H1 (cell line): ENCODE data around the gene SDSL. TPM values are rescaled to one million over a fixed set of nuclear protein-coding genes. Genes with fewer than 3 reads are reported as not detected.
A peak's percentile ranks its signal among the peaks of the same experiment; 100 is the strongest.

ENCODE experiments used
- CTCF ChIA-PET: fragments of 300-600 bp; sonication (Branson Sonifier 250); formaldehyde crosslinking; loops from one replicate; lab custom pipeline; 2021; ENCODE audit not compliant: partially characterized antibody; lab: Charles Lee
- POLR2A ChIA-PET: fragments of 300-600 bp; sonication (Branson Sonifier 250); formaldehyde crosslinking; loops from one replicate; lab custom pipeline; 2021; ENCODE audit warnings: inconsistent platforms; ENCODE audit not compliant: partially characterized antibody; lab: Charles Lee
- DNase-seq, 2 experiments: peaks; one replicate each; pipeline versions ENCODE4 v3.0.0 to v3.0.0-alpha.2; 2010 to 2022; ENCODE audit warnings: low spot score in 2 of 2, low read depth in 1 of 2, mixed read lengths in 1 of 2
- FAIRE-seq: peaks from 2 replicates; lab custom pipeline; 2011; peaks lifted over from hg19 to GRCh38; lab: Jason Lieb, UNC
- H2AFZ ChIP-seq: 2 replicates; pipeline ENCODE4 v1.8.1; 2012; ENCODE audit warnings: low read length, inconsistent platforms
- H2AK5ac ChIP-seq: 2 replicates; pipeline ENCODE4 v1.6.1; 2013; ENCODE audit warnings: low read depth, low read length
- H2BK120ac ChIP-seq: replicated peaks from 2 replicates; pipeline ENCODE3; 2013; ENCODE audit warnings: low read depth, low read length, inconsistent platforms
- H2BK12ac ChIP-seq: 2 replicates; pipeline ENCODE4 v1.6.1; 2013; ENCODE audit warnings: low read depth, low read length
- H2BK15ac ChIP-seq: 2 replicates; pipeline ENCODE4 v1.6.1; 2013; ENCODE audit warnings: low read length
- H2BK20ac ChIP-seq: 2 replicates; pipeline ENCODE4 v1.6.1; 2013; ENCODE audit warnings: low read length
- H2BK5ac ChIP-seq: 2 replicates; pipeline ENCODE4 v1.6.1; 2013; ENCODE audit warnings: low read depth, low read length
- H3K14ac ChIP-seq: 2 replicates; pipeline ENCODE4 v1.6.1; 2013; ENCODE audit warnings: inconsistent platforms; ENCODE audit not compliant: insufficient read length
- H3K18ac ChIP-seq: 2 replicates; pipeline ENCODE4 v1.6.1; 2013; ENCODE audit warnings: low read length; ENCODE audit errors: extremely low read depth
- H3K23ac ChIP-seq: 2 replicates; pipeline ENCODE4 v1.6.1; 2013; ENCODE audit warnings: inconsistent platforms; ENCODE audit not compliant: insufficient read length
- H3K23me2 ChIP-seq: 2 replicates; pipeline ENCODE4 v1.6.1; 2013; ENCODE audit warnings: low read depth, low read length
- H3K27ac ChIP-seq: 2 replicates; pipeline ENCODE4 v1.6.1; 2011; ENCODE audit warnings: low read depth, low read length, inconsistent platforms
- H3K27me3 ChIP-seq, 4 experiments: replicated peaks in 1 of 4; 1 replicate in 1 of 4; 2 replicates in 3 of 4; pipeline versions ENCODE4 v1.6.1 to v1.8.1; 2011 to 2013; ENCODE audit warnings: low read length in 3 of 4, mild to moderate bottlenecking in 3 of 4, inconsistent platforms in 2 of 4, mixed read lengths in 2 of 4, moderate library complexity in 1 of 4; ENCODE audit not compliant: control insufficient read depth in 3 of 4, insufficient read depth in 3 of 4; ENCODE audit errors: extremely low read depth in 1 of 4
- H3K36me3 ChIP-seq, 4 experiments: 2 replicates each; pipeline versions ENCODE4 v1.6.1 to v1.8.1; 2011 to 2013; ENCODE audit warnings: mild to moderate bottlenecking in 4 of 4, low read length in 3 of 4, moderate library complexity in 2 of 4, control low read depth in 1 of 4, inconsistent platforms in 1 of 4; ENCODE audit not compliant: insufficient read depth in 4 of 4, control insufficient read depth in 2 of 4
- H3K4ac ChIP-seq: replicated peaks from 2 replicates; pipeline ENCODE3; 2013; ENCODE audit warnings: low read length, low read depth, mixed read lengths, inconsistent platforms; ENCODE audit not compliant: insufficient read length
- H3K4me1 ChIP-seq, 4 experiments: replicated peaks in 1 of 4; 1 replicate in 1 of 4; 2 replicates in 3 of 4; pipeline versions ENCODE4 v1.6.1 to v1.8.1; 2011 to 2013; ENCODE audit warnings: low read length in 3 of 4, inconsistent platforms in 2 of 4, mixed read lengths in 1 of 4; ENCODE audit not compliant: insufficient read depth in 4 of 4, control insufficient read depth in 3 of 4
- H3K4me2 ChIP-seq, 2 experiments: 2 replicates each; pipeline versions ENCODE4 v1.6.1 to v1.8.1; 2011 to 2013; ENCODE audit warnings: low read depth in 2 of 2, low read length in 2 of 2, control low read depth in 1 of 2, inconsistent platforms in 1 of 2, mild to moderate bottlenecking in 1 of 2; ENCODE audit not compliant: insufficient read depth in 1 of 2
- H3K4me3 ChIP-seq, 4 experiments: fragments of 200-600, 300-600 bp in 1 of 4; sonication (generic), shearing (Covaris generic), sonication (Bioruptor Twin) in 1 of 4; 2 replicates each; pipeline versions ENCODE4 v1.5.1 to v1.8.1; 2011 to 2016; ENCODE audit warnings: low read length in 4 of 4, low read depth in 3 of 4, control low read depth in 2 of 4, inconsistent platforms in 2 of 4, mild to moderate bottlenecking in 2 of 4, mixed read lengths in 1 of 4, moderate library complexity in 1 of 4; ENCODE audit not compliant: insufficient read depth in 2 of 4; ENCODE audit errors: extremely low read depth in 1 of 4
- H3K56ac ChIP-seq: replicated peaks from 2 replicates; pipeline ENCODE3; 2013; ENCODE audit warnings: low read depth, mild to moderate bottlenecking, mixed read lengths, low read length, inconsistent platforms; ENCODE audit not compliant: insufficient read length
- H3K79me1 ChIP-seq: 2 replicates; pipeline ENCODE4 v1.6.1; 2013; ENCODE audit warnings: low read depth, low read length, control low read depth
- H3K79me2 ChIP-seq, 2 experiments: 2 replicates each; pipeline versions ENCODE4 v1.6.1 to v1.8.1; 2012 to 2013; ENCODE audit warnings: low read length in 2 of 2, mild to moderate bottlenecking in 2 of 2, inconsistent platforms in 1 of 2; ENCODE audit not compliant: insufficient read depth in 2 of 2, control insufficient read depth in 1 of 2
- H3K9ac ChIP-seq, 4 experiments: replicated peaks in 1 of 4; 1 replicate in 1 of 4; 2 replicates in 3 of 4; pipeline versions ENCODE4 v1.6.1 to v1.8.1; 2011 to 2013; ENCODE audit warnings: low read depth in 3 of 4, low read length in 3 of 4, control low read depth in 2 of 4, mild to moderate bottlenecking in 2 of 4, moderate library complexity in 2 of 4, inconsistent platforms in 1 of 4; ENCODE audit errors: extremely low read depth in 1 of 4
- H3K9me3 ChIP-seq, 2 experiments: 2 replicates each; pipeline versions ENCODE4 v1.6.1 to v1.8.1; 2012 to 2013; ENCODE audit warnings: mild to moderate bottlenecking in 2 of 2, moderate library complexity in 2 of 2, control low read depth in 1 of 2, inconsistent platforms in 1 of 2, low read depth in 1 of 2, low read length in 1 of 2, mixed read lengths in 1 of 2; ENCODE audit not compliant: insufficient read depth in 2 of 2
- H4K20me1 ChIP-seq, 2 experiments: replicated peaks in 1 of 2; 2 replicates each; pipeline versions ENCODE3 to v1.8.1; 2011 to 2013; ENCODE audit warnings: inconsistent platforms in 2 of 2, low read length in 2 of 2, mild to moderate bottlenecking in 1 of 2; ENCODE audit not compliant: insufficient read depth in 2 of 2, control insufficient read depth in 1 of 2
- H4K5ac ChIP-seq: 2 replicates; pipeline ENCODE4 v1.6.1; 2013; ENCODE audit warnings: low read length, low read depth, mixed read lengths, inconsistent platforms; ENCODE audit not compliant: insufficient read length
- H4K8ac ChIP-seq: 2 replicates; pipeline ENCODE4 v1.8.0; 2013; ENCODE audit warnings: mild to moderate bottlenecking, moderate library complexity, low read length, inconsistent platforms; ENCODE audit not compliant: insufficient read depth; ENCODE audit errors: extremely low read depth
- H4K91ac ChIP-seq: replicated peaks from 2 replicates; pipeline ENCODE3; 2013; ENCODE audit warnings: low read length, mixed read lengths, inconsistent platforms; ENCODE audit not compliant: insufficient read length
- ASH2L ChIP-seq: fragments of 200-600, 300-600 bp; sonication (generic); IDR thresholded peaks from one replicate; pipeline ENCODE4 v1.7.1; 2017; ENCODE audit warnings: low read length
- EGR1 ChIP-seq: IDR thresholded peaks from 2 replicates; pipeline ENCODE4 v1.6.1; 2011; ENCODE audit warnings: low read depth, low read length, borderline replicate concordance
- NANOG ChIP-seq: IDR thresholded peaks from 2 replicates; pipeline ENCODE4 v1.6.1; 2011; ENCODE audit warnings: low read length, low read depth, mild to moderate bottlenecking, inconsistent platforms; ENCODE audit not compliant: insufficient read depth, poor library complexity, severe bottlenecking
- RAD21 ChIP-seq, 2 experiments: IDR thresholded peaks in 1 of 2; conservative IDR thresholded peaks in 1 of 2; 2 replicates each; pipeline ENCODE4 v1.6.1; 2011; ENCODE audit warnings: low read depth in 2 of 2, low read length in 2 of 2, improper control_type of control experiment in 1 of 2, inconsistent platforms in 1 of 2, mild to moderate bottlenecking in 1 of 2, moderate library complexity in 1 of 2
- RBBP5 ChIP-seq: IDR thresholded peaks from 2 replicates; pipeline ENCODE4 v1.7.1; 2012; ENCODE audit warnings: low read depth, mild to moderate bottlenecking, inconsistent platforms, low read length, moderate library complexity, borderline replicate concordance
- SP1 ChIP-seq: IDR thresholded peaks from 2 replicates; pipeline ENCODE4 v1.6.1; 2011; ENCODE audit warnings: low read depth, low read length
- SP2 ChIP-seq: IDR thresholded peaks from 2 replicates; pipeline ENCODE4 v1.6.1; 2012; ENCODE audit warnings: mild to moderate bottlenecking, low read length, inconsistent platforms
- SUZ12 ChIP-seq: fragments of 200-600 bp; sonication (generic); IDR thresholded peaks from 2 replicates; pipeline ENCODE4 v1.6.1; 2012; ENCODE audit warnings: mild to moderate bottlenecking, inconsistent platforms, low read length, moderate library complexity, mixed read lengths
- TCF12 ChIP-seq: IDR thresholded peaks from 2 replicates; pipeline ENCODE4 v1.6.1; 2011; ENCODE audit warnings: low read depth, mild to moderate bottlenecking, low read length
- WGBS, 2 experiments: shearing (Covaris generic) in 1 of 2; methylation state at CpG; one replicate each; pipeline versions ENCODE4 v1.1.6 to v1.1.7; 2013 to 2015; ENCODE audit warnings: low lambda C conversion rate in 2 of 2, mixed read lengths in 2 of 2, inconsistent platforms in 1 of 2, low coverage in 1 of 2, missing lambda C conversion rate in 1 of 2; ENCODE audit not compliant: insufficient replicate concordance in 2 of 2, insufficient coverage in 1 of 2, insufficient read length in 1 of 2; ENCODE audit errors: extremely low coverage in 1 of 2, missing lambda C conversion rate in 1 of 2; 5-methylcytosine and 5-hydroxymethylcytosine counted together
- polyA plus RNA-seq, 7 experiments: library from polyadenylated mRNA; depleted of rRNA in 3 of 7; stranded (reverse) in 5 of 7; unstranded in 2 of 7; fragments of >200 nt in 5 of 7; fragments of 200-250 nt in 2 of 7; gene quantifications; 1 replicate in 5 of 7; 2 replicates in 1 of 7; 4 replicates in 1 of 7; pipeline versions ENCODE4 v1.2.1 to v1.2.3, GENCODE V29; 2011 to 2013; ENCODE audit warnings: missing spikeins in 2 of 7, mixed read lengths in 2 of 7
- total RNA-seq: library from RNA; stranded (reverse); fragmentation: NEBNext Ultra II Directional; extraction: Animal tissue kit (Norgen Biotek cat#: 25700); gene quantifications from 2 replicates; pipeline ENCODE4 v1.2.1, GENCODE V29; 2021

The SDSL gene
- total and polyA plus RNA-seq, 2 of the 8 experiments (the other 6 are each of a cell fraction or from before 2014, with no cell fraction given), result 0.69 to 1.3 TPM

- peak overlapping the region; percentile 32 for H3K56ac ChIP-seq
- 0 out of 2 replicates have a peak overlapping the region, but pooled peaks have one; percentile 30 for H2AK5ac ChIP-seq
- WGBS, 2 experiments, result 2% methylated on average over 35 of the region's 51 CpGs; no CpG with 5 or more reads in 1 of the 2 experiments
- no peaks in the 10 kb centered on the region for H3K79me1 ChIP-seq
- DNase-seq, result peak in 1 of 2 experiments; percentile 80
- H3K27me3 ChIP-seq, result peaks cover 87 to 97% (median 96%) of the 10 kb centered on the region in 4 experiments
- no peaks in the 10 kb centered on the region for H3K9me3 ChIP-seq
- H3K27ac ChIP-seq, result peak overlapping the region; percentile 11; the same call in 1 of the 2 replicates
- H2BK20ac ChIP-seq, result peak overlapping the region; percentile 90; the same call in 1 of the 2 replicates
- peak overlapping the region in 3 of 4 experiments; percentile 35 to 65 (median 64); a peak in 3 of 7 replicates for H3K9ac ChIP-seq
- peak overlapping the region; percentile 90; the same call in 1 of the 2 replicates for H3K18ac ChIP-seq
- peaks cover 0 to 6% of the 10 kb centered on the region in 2 experiments; a peak in 2 of 4 replicates for H3K79me2 ChIP-seq
- no peak for FAIRE-seq
- peak overlapping the region; percentile 39; the same call in 1 of the 2 replicates for H4K8ac ChIP-seq
- ChIA-PET POLR2A (no interaction called here), CTCF (interaction anchor here (1.4 to 9.0 kb wide), 4 partner anchors 11 to 350 kb away, joined by 3 to 79 read pairs (median 4); no protein-coding TSS in a partner anchor)
- peak overlapping the region; percentile 61 for H4K91ac ChIP-seq
- H4K5ac ChIP-seq, result no peak overlapping the region
- no peak overlapping the region for H2BK120ac ChIP-seq
- H2BK15ac ChIP-seq, result no peak overlapping the region
- peak overlapping the region; percentile 52 to 66 (median 60) for H3K4me3 ChIP-seq
- H3K4ac ChIP-seq, result no peak overlapping the region
- peaks cover 29 to 36% of the 10 kb centered on the region in 2 experiments for H4K20me1 ChIP-seq
- peak overlapping the region; percentile 94 for H2BK12ac ChIP-seq
- H2AFZ ChIP-seq, result peak overlapping the region; percentile 22; the same call in 1 of the 2 replicates
- peak overlapping the region; percentile 93 to 98 for H3K4me2 ChIP-seq
- H3K23ac ChIP-seq, result no peak overlapping the region
- no peak overlapping the region for H3K14ac ChIP-seq
- peak overlapping the region; percentile 78; the same call in 1 of the 2 replicates for H2BK5ac ChIP-seq
- peaks cover 25% of the 10 kb centered on the region; the same call in 1 of the 2 replicates for H3K23me2 ChIP-seq
- H3K36me3 ChIP-seq, result peaks cover 0 to 49% (median 0%) of the 10 kb centered on the region in 4 experiments; a peak in 3 of 8 replicates
- peaks cover 0 to 75% (median 44%) of the 10 kb centered on the region in 4 experiments; a peak in 6 of 7 replicates for H3K4me1 ChIP-seq
- TF ChIP-seq SP2 (no peak), TCF12 (0 out of 2 replicates have a peak, but pooled peaks have one; percentile 25), SP1 (peak; percentile 60), NANOG (no peak), RAD21 (IDR thresholded peaks at IDR 0.05 in 1 of 2, conservative IDR thresholded peaks at IDR 0.05 in 1 of 2; ENCODE audit: low read depth in 2 of 2, low read length in 2 of 2) (no peak), SUZ12 (peak; percentile 78), RBBP5 (peak; percentile 34; the same call in 1 of the 2 replicates), EGR1 (peak; percentile 26; the same call in 1 of the 2 replicates), ASH2L (peak; percentile 86)
Measured at GRCh38 chr12:113472191-113473121, 50.3 kb downstream of the SDSL start.
